ENCODE data around the gene SAFB.
A peak's percentile ranks its signal among the peaks of the same experiment; 100 is the strongest.

SAFB gene

DNA sequence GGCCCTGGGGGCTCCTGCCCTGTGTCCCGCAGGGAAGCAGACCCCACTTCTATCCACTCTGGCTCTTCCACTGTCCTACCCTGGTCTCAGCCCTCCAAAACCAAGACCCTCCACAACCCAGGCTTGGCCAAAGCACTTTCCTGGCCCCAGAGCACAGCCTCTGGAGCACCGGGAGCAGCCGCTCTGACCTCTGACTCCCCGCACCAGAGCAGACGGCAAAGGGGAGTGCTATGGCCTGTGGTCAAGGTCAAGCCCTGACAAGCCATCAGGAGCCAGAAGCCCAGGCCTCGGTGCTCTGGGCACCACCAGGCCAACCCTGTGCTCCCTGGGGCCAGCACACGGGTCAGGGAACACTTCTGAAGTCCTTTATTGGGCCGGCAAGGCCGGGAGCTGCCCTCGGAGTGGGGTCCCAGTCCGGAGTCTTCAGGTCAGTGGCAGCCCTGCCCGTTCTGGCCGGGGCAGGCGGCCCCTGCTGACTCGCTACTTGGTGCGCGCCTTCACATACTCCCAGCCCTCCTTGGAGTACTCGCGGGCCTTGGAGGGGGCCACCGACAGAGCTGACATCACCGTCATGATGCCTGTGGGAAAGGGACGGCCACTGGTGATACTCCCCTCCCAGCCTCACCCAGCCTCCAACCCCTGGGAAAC lies 55.3 kb downstream of the SAFB start:
- H3K9ac ChIP-seq (ENCODE audit: low read depth, low read length) = no peak overlapping the region
- H3K4me3 ChIP-seq (ENCODE audit: low read depth in 1 of 2, low read length in 2 of 2) = no peak overlapping the region
- no peak for TF ChIP-seq EZH2 (IDR thresholded peaks at IDR 0.05; ENCODE audit: borderline replicate concordance, low read depth, low read length, severe bottlenecking)
- TF ChIP-seq, protein P1, sequence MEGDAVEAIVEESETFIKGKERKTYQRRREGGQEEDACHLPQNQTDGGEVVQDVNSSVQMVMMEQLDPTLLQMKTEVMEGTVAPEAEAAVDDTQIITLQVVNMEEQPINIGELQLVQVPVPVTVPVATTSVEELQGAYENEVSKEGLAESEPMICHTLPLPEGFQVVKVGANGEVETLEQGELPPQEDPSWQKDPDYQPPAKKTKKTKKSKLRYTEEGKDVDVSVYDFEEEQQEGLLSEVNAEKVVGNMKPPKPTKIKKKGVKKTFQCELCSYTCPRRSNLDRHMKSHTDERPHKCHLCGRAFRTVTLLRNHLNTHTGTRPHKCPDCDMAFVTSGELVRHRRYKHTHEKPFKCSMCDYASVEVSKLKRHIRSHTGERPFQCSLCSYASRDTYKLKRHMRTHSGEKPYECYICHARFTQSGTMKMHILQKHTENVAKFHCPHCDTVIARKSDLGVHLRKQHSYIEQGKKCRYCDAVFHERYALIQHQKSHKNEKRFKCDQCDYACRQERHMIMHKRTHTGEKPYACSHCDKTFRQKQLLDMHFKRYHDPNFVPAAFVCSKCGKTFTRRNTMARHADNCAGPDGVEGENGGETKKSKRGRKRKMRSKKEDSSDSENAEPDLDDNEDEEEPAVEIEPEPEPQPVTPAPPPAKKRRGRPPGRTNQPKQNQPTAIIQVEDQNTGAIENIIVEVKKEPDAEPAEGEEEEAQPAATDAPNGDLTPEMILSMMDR (IDR thresholded peaks at IDR 0.05; ENCODE audit: borderline replicate concordance, extremely low read depth, low read length, poor library complexity, severe bottlenecking) = no peak
- H3K36me3 ChIP-seq (ENCODE audit: insufficient read depth, low read length) = peaks cover 11% of the 10 kb centered on the region
- peaks cover 13% of the 10 kb centered on the region for H3K79me2 ChIP-seq (ENCODE audit: insufficient read depth, low read length)
- no peak overlapping the region for H3K27ac ChIP-seq (ENCODE audit: low read length)
- H2AFZ ChIP-seq (ENCODE audit: low read depth, low read length) = no peak overlapping the region
- ATAC-seq (ENCODE audit: insufficient read depth, low read depth) (no peak), DNase-seq (no peak)
- 0 out of 2 replicates have a peak, but pooled peaks cover 9% of the 10 kb centered on the region for H4K20me1 ChIP-seq (ENCODE audit: insufficient read depth, low read length)
- no peak overlapping the region for H3K4me2 ChIP-seq (ENCODE audit: insufficient read depth, low read length)
- H3K4me1 ChIP-seq (ENCODE audit: insufficient read depth, low read length) = peaks cover 24% of the 10 kb centered on the region
- H3K27me3 ChIP-seq (ENCODE audit: insufficient read depth, low read length, poor library complexity) = no peaks in the 10 kb centered on the region
- H3K9me3 ChIP-seq (ENCODE audit: insufficient read depth, low read length, severe bottlenecking) = no peaks in the 10 kb centered on the region

DNA sequence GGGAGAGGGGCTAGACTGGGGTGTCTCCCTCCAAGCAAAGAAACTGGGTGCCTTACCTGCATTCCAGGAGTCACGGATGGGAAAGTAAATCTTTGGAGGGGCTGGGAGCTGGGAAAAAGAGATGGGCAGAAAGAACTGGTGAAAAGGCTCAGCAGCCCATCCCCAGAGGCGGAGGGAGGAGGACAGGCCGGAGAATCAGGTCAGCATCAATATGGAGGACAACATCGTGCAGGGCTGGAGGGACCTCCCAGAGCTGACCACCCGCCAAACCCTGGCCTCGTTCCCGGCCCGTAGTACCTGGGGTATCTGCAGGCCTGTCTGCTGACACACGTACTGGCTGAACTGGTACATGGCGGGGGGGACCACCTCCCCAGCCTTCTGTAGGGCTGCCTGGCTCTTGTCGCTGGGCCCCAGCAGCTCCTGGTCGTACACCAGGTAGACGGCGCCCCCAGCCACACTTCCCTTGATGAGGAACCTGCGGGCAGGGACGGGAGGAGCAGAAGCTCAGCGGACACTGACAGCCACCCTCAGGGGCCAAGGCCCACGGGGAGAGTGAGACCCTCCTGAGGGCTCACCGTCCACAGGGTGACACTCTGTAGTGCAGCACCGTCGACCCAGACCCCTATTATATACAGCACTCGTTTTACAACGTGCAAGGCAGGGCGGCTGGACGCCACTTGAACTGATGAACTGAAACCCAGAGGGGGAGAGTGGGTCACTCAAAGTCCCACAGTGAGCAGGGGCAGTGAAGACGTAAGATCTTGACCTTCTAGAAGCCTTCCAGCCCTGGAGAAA lies 56.6 kb downstream of the SAFB start:
- no peak for DNase-seq
- Histone ChIP-seq H3K4me2 (ENCODE audit: insufficient read depth, low read length) (peak overlapping the region; percentile 96), H4K20me1 (ENCODE audit: insufficient read depth, low read length) (0 out of 2 replicates have a peak, but pooled peaks cover 9% of the 10 kb centered on the region), H3K9ac (ENCODE audit: low read depth, low read length) (peak overlapping the region; percentile 86), H3K9me3 (ENCODE audit: insufficient read depth, low read length, severe bottlenecking) (no peaks in the 10 kb centered on the region), H3K79me2 (ENCODE audit: insufficient read depth, low read length) (peaks cover 13% of the 10 kb centered on the region), H3K4me3 (ENCODE audit: low read depth in 1 of 2, low read length in 2 of 2) (peak overlapping the region; percentile 95 to 97), H3K36me3 (ENCODE audit: insufficient read depth, low read length) (peaks cover 10% of the 10 kb centered on the region; the same call in 1 of the 2 replicates), H3K4me1 (ENCODE audit: insufficient read depth, low read length) (peaks cover 24% of the 10 kb centered on the region), H2AFZ (ENCODE audit: low read depth, low read length) (peak overlapping the region; percentile 94), H3K27ac (ENCODE audit: low read length) (peak overlapping the region; percentile 84), H3K27me3 (ENCODE audit: insufficient read depth, low read length, poor library complexity) (no peaks in the 10 kb centered on the region)
- no peak for ATAC-seq (ENCODE audit: insufficient read depth, low read depth)
- TF ChIP-seq, protein P1 (IDR thresholded peaks at IDR 0.05; ENCODE audit: borderline replicate concordance, extremely low read depth, low read length, poor library complexity, severe bottlenecking) = no peak
- TF ChIP-seq EZH2 (IDR thresholded peaks at IDR 0.05; ENCODE audit: borderline replicate concordance, low read depth, low read length, severe bottlenecking) = no peak

DNA sequence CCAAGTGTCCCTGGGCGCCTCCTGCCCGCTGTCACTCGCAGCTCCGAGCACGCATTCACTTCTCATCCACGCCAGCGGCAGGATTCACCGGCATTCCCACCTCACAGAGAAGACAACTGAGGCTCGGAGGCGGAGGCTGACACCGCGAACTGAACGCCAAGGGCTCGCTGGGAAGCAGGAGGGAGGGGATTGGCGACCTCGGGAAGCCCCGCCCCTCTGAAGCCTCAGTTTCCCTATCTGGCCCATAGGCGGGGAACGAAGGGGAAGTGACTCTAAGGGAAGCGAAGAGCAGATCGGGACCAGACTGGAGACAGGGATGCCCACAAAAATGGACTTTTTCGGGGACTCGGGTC lies 57.2 kb downstream of the SAFB start:
- H3K79me2 ChIP-seq (ENCODE audit: insufficient read depth, low read length) = peaks cover 13% of the 10 kb centered on the region
- peak; percentile 1; the same call in 1 of the 3 replicates for ATAC-seq (ENCODE audit: insufficient read depth, low read depth)
- no peaks in the 10 kb centered on the region for H3K27me3 ChIP-seq (ENCODE audit: insufficient read depth, low read length, poor library complexity)
- 0 out of 2 replicates have a peak, but pooled peaks cover 9% of the 10 kb centered on the region for H4K20me1 ChIP-seq (ENCODE audit: insufficient read depth, low read length)
- peaks cover 10% of the 10 kb centered on the region; the same call in 1 of the 2 replicates for H3K36me3 ChIP-seq (ENCODE audit: insufficient read depth, low read length)
- peak overlapping the region; percentile 86 for H3K9ac ChIP-seq (ENCODE audit: low read depth, low read length)
- H3K9me3 ChIP-seq (ENCODE audit: insufficient read depth, low read length, severe bottlenecking) = no peaks in the 10 kb centered on the region
- H3K27ac ChIP-seq (ENCODE audit: low read length) = peak overlapping the region; percentile 84
- no peak for DNase-seq
- H3K4me2 ChIP-seq (ENCODE audit: insufficient read depth, low read length) = peak overlapping the region; percentile 96
- TF ChIP-seq, protein P1 (IDR thresholded peaks at IDR 0.05; ENCODE audit: borderline replicate concordance, extremely low read depth, low read length, poor library complexity, severe bottlenecking) = peak; percentile 4
- TF ChIP-seq EZH2 (IDR thresholded peaks at IDR 0.05; ENCODE audit: borderline replicate concordance, low read depth, low read length, severe bottlenecking) = no peak
- H2AFZ ChIP-seq (ENCODE audit: low read depth, low read length) = peak overlapping the region; percentile 94
- H3K4me1 ChIP-seq (ENCODE audit: insufficient read depth, low read length) = peaks cover 24% of the 10 kb centered on the region
- H3K4me3 ChIP-seq (ENCODE audit: low read depth in 1 of 2, low read length in 2 of 2) = peak overlapping the region; percentile 95 to 97

Measured in DND-41 (cell line).